Type B pancreatic cell (in vitro differentiated cells): ENCODE results near the gene CDC7. TPM values are rescaled to one million over a fixed set of nuclear protein-coding genes. Genes with fewer than 3 reads are reported as not detected.
"Not testable (repeated sequence)": the region's sequence is repeated elsewhere in the genome, so short reads cannot be mapped to it uniquely, and the experiment has no call there.

Experiments used
- DNase-seq: peaks from one replicate; pipeline ENCODE4 v3.0.0; 2021; ENCODE audit warnings: mixed read lengths; ENCODE audit not compliant: unreplicated experiment; ENCODE audit errors: extremely low spot score
- H3K27ac Mint-ChIP-seq: 2 replicates; pipeline ENCODE4 v1.8.0; 2021; ENCODE audit warnings: mild to moderate bottlenecking, mixed read lengths
- H3K27me3 Mint-ChIP-seq: 2 replicates; pipeline ENCODE4 v1.8.0; 2021; ENCODE audit warnings: mixed read lengths
- H3K36me3 Mint-ChIP-seq: 2 replicates; pipeline ENCODE4 v1.8.0; 2021; ENCODE audit warnings: mixed read lengths
- H3K4me1 Mint-ChIP-seq: one replicate; pipeline ENCODE4 v1.8.0; 2021; ENCODE audit warnings: mixed read lengths; ENCODE audit not compliant: unreplicated experiment
- H3K4me3 Mint-ChIP-seq: 2 replicates; pipeline ENCODE4 v1.8.0; 2021; ENCODE audit warnings: mild to moderate bottlenecking, mixed read lengths
- H3K9me3 Mint-ChIP-seq: 2 replicates; pipeline ENCODE4 v1.8.0; 2021; ENCODE audit warnings: mixed read lengths
- CTCF ChIP-seq: fragments of 200-600 bp; sonication (generic); conservative IDR thresholded peaks from 2 replicates; pipeline ENCODE4 v1.5.0; 2021; ENCODE audit warnings: antibody characterized with exemption, mild to moderate bottlenecking
- long read RNA-seq: library from polyadenylated mRNA; unstranded; transcript quantifications from one replicate; pipeline ENCODE4 v2.0.0, GENCODE V29; 2020
- total RNA-seq: library from RNA; stranded (reverse); gene quantifications from 2 replicates; pipeline ENCODE4 v1.2.1, GENCODE V29; 2021; ENCODE audit warnings: low replicate concordance

The CDC7 gene
- 11.6 and 29.7 TPM in 2 replicates for total RNA-seq
- long read RNA-seq, transcript CDC7-201 (12 exons, 3,173 nt) = major isoform, 19 of 37 reads
- long read RNA-seq, partial matches to known transcripts = 7 of 37 reads
- long read RNA-seq, other reads (novel, unspliced or antisense) = 10 of 37 reads

GRCh38 chr1:91500756-91501522 lies at the start of gene CDC7:
TSS of gene CDC7 (plus strand) at chr1:91500851. CDS start at chr1:91501717, 866 bp downstream.
- TF ChIP-seq CTCF = peak; percentile 81
- Mint-ChIP-seq H3K4me3 (no peak within 1 kb of the TSS), H3K36me3 (no peaks in the 10 kb centered on the region), H3K27ac (no peak within 1 kb of the TSS), H3K27me3 (no peaks in the 10 kb centered on the region), H3K4me1 (peaks cover 14% of the 10 kb centered on the region), H3K9me3 (no peaks in the 10 kb centered on the region)
- peak; percentile 93 for DNase-seq

- Mint-ChIP-seq H3K36me3 (no peaks in the 10 kb centered on the region), H3K9me3 (no peaks in the 10 kb centered on the region), H3K27me3 (no peaks in the 10 kb centered on the region), H3K4me1 (peaks cover 9% of the 10 kb centered on the region), H3K4me3 (no peak overlapping the region), H3K27ac (no peak overlapping the region)
- no peak for DNase-seq
- no peak for TF ChIP-seq CTCF
These were observed 46.5 kb upstream of the CDC7 start for GRCh38 chr1:91454136-91454535.

- H3K4me3 Mint-ChIP-seq = no peak overlapping the region
- no peaks in the 10 kb centered on the region for H3K27me3 Mint-ChIP-seq
- peaks cover 3% of the 10 kb centered on the region for H3K4me1 Mint-ChIP-seq
- no peaks in the 10 kb centered on the region for H3K36me3 Mint-ChIP-seq
- no peak for TF ChIP-seq CTCF
- no peak overlapping the region for H3K27ac Mint-ChIP-seq
- no peak for DNase-seq
- H3K9me3 Mint-ChIP-seq = no peaks in the 10 kb centered on the region
These were observed 45.3 kb upstream of the CDC7 start for GRCh38 chr1:91455334-91455733.

- Mint-ChIP-seq H3K27ac (no peak overlapping the region), H3K36me3 (no peaks in the 10 kb centered on the region), H3K4me3 (no peak overlapping the region), H3K9me3 (no peaks in the 10 kb centered on the region), H3K27me3 (no peaks in the 10 kb centered on the region), H3K4me1 (peaks cover 3% of the 10 kb centered on the region)
- no peak for TF ChIP-seq CTCF
- no peak for DNase-seq
These were observed 44.8 kb upstream of the CDC7 start for GRCh38 chr1:91455896-91456295.

GRCh38 chr1:91465350-91465749 lies 35.3 kb upstream of the CDC7 start:
- H3K36me3 Mint-ChIP-seq, H3K27ac Mint-ChIP-seq, DNase-seq, H3K4me1 Mint-ChIP-seq, H3K27me3 Mint-ChIP-seq, H3K4me3 Mint-ChIP-seq: not testable (repeated sequence)
- peaks cover 21% of the 10 kb centered on the region for H3K9me3 Mint-ChIP-seq

GRCh38 chr1:91476533-91477217 lies 24.0 kb upstream of the CDC7 start:
- no peaks in the 10 kb centered on the region for H3K9me3 Mint-ChIP-seq

More at GRCh38 chr1:91476533-91477217, 24.0 kb upstream of the CDC7 start:
- Mint-ChIP-seq H3K27me3 (no peaks in the 10 kb centered on the region), H3K36me3 (no peaks in the 10 kb centered on the region), H3K4me3 (no peak overlapping the region), H3K4me1 (no peaks in the 10 kb centered on the region), H3K27ac (no peak overlapping the region)
- TF ChIP-seq CTCF = no peak
- DNase-seq = no peak
